ENCODE results near the gene GAS7.

DNA sequence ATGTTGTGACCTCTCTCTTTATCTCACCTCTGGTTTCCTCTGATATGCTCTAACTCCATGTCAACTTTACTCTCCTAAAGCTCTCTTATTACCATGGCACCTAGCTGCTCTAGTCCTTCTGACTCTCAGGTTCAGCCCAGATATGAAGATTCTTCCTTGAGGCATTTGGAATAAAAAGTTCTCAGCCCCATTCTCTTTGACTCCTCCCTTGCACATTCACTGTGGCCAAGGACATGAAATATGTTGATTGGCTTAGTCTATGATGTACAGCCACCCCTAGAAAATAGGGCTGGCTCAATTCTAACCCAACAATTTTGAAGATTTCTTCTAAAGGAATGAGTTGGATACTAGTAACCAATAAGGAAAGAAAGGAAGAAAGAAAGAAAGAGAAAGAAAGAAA lies 20.8 kb upstream of the GAS7 start:
- TF ChIP-seq, protein P1, sequence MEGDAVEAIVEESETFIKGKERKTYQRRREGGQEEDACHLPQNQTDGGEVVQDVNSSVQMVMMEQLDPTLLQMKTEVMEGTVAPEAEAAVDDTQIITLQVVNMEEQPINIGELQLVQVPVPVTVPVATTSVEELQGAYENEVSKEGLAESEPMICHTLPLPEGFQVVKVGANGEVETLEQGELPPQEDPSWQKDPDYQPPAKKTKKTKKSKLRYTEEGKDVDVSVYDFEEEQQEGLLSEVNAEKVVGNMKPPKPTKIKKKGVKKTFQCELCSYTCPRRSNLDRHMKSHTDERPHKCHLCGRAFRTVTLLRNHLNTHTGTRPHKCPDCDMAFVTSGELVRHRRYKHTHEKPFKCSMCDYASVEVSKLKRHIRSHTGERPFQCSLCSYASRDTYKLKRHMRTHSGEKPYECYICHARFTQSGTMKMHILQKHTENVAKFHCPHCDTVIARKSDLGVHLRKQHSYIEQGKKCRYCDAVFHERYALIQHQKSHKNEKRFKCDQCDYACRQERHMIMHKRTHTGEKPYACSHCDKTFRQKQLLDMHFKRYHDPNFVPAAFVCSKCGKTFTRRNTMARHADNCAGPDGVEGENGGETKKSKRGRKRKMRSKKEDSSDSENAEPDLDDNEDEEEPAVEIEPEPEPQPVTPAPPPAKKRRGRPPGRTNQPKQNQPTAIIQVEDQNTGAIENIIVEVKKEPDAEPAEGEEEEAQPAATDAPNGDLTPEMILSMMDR (IDR thresholded peaks at IDR 0.05) = no peak
- TF ChIP-seq, protein P2, sequence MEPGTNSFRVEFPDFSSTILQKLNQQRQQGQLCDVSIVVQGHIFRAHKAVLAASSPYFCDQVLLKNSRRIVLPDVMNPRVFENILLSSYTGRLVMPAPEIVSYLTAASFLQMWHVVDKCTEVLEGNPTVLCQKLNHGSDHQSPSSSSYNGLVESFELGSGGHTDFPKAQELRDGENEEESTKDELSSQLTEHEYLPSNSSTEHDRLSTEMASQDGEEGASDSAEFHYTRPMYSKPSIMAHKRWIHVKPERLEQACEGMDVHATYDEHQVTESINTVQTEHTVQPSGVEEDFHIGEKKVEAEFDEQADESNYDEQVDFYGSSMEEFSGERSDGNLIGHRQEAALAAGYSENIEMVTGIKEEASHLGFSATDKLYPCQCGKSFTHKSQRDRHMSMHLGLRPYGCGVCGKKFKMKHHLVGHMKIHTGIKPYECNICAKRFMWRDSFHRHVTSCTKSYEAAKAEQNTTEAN (CRISPR knock-in tag; IDR thresholded peaks at IDR 0.05) = no peak
- TF ChIP-seq GTF2I (CRISPR knock-in tag; conservative IDR thresholded peaks at IDR 0.05) (no peak), NFYB (CRISPR knock-in tag; conservative IDR thresholded peaks at IDR 0.05; ENCODE audit: low read depth) (no peak), FOXJ3 (CRISPR knock-in tag; IDR thresholded peaks at IDR 0.05; ENCODE audit: borderline replicate concordance) (no peak), TP53 (CRISPR knock-in tag; IDR thresholded peaks at IDR 0.05) (no peak), SP1 (CRISPR knock-in tag; conservative IDR thresholded peaks at IDR 0.05) (no peak)
- TF ChIP-seq, protein P3, sequence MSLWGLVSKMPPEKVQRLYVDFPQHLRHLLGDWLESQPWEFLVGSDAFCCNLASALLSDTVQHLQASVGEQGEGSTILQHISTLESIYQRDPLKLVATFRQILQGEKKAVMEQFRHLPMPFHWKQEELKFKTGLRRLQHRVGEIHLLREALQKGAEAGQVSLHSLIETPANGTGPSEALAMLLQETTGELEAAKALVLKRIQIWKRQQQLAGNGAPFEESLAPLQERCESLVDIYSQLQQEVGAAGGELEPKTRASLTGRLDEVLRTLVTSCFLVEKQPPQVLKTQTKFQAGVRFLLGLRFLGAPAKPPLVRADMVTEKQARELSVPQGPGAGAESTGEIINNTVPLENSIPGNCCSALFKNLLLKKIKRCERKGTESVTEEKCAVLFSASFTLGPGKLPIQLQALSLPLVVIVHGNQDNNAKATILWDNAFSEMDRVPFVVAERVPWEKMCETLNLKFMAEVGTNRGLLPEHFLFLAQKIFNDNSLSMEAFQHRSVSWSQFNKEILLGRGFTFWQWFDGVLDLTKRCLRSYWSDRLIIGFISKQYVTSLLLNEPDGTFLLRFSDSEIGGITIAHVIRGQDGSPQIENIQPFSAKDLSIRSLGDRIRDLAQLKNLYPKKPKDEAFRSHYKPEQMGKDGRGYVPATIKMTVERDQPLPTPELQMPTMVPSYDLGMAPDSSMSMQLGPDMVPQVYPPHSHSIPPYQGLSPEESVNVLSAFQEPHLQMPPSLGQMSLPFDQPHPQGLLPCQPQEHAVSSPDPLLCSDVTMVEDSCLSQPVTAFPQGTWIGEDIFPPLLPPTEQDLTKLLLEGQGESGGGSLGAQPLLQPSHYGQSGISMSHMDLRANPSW (CRISPR knock-in tag; conservative IDR thresholded peaks at IDR 0.05; ENCODE audit: low read depth) = no peak
- TF ChIP-seq, protein P4, sequence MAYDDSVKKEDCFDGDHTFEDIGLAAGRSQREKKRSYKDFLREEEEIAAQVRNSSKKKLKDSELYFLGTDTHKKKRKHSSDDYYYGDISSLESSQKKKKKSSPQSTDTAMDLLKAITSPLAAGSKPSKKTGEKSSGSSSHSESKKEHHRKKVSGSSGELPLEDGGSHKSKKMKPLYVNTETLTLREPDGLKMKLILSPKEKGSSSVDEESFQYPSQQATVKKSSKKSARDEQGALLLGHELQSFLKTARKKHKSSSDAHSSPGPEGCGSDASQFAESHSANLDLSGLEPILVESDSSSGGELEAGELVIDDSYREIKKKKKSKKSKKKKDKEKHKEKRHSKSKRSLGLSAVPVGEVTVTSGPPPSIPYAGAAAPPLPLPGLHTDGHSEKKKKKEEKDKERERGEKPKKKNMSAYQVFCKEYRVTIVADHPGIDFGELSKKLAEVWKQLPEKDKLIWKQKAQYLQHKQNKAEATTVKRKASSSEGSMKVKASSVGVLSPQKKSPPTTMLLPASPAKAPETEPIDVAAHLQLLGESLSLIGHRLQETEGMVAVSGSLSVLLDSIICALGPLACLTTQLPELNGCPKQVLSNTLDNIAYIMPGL (CRISPR knock-in tag; IDR thresholded peaks at IDR 0.05) = no peak
- TF ChIP-seq, protein P5, sequence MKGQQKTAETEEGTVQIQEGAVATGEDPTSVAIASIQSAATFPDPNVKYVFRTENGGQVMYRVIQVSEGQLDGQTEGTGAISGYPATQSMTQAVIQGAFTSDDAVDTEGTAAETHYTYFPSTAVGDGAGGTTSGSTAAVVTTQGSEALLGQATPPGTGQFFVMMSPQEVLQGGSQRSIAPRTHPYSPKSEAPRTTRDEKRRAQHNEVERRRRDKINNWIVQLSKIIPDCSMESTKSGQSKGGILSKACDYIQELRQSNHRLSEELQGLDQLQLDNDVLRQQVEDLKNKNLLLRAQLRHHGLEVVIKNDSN (CRISPR knock-in tag; IDR thresholded peaks at IDR 0.05) = no peak
- TF ChIP-seq, protein P6, sequence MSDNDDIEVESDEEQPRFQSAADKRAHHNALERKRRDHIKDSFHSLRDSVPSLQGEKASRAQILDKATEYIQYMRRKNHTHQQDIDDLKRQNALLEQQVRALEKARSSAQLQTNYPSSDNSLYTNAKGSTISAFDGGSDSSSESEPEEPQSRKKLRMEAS (CRISPR knock-in tag; IDR thresholded peaks at IDR 0.05) = no peak

Data from WTC11 (cell line).